ENCODE data around the gene ARMC7.

GRCh38 chr17:75174996-75175395 is 65.2 kb downstream of the ARMC7 start:
- TF ChIP-seq POLR2A (IDR thresholded peaks at IDR 0.05): no peak
- TF ChIP-seq, protein P1, sequence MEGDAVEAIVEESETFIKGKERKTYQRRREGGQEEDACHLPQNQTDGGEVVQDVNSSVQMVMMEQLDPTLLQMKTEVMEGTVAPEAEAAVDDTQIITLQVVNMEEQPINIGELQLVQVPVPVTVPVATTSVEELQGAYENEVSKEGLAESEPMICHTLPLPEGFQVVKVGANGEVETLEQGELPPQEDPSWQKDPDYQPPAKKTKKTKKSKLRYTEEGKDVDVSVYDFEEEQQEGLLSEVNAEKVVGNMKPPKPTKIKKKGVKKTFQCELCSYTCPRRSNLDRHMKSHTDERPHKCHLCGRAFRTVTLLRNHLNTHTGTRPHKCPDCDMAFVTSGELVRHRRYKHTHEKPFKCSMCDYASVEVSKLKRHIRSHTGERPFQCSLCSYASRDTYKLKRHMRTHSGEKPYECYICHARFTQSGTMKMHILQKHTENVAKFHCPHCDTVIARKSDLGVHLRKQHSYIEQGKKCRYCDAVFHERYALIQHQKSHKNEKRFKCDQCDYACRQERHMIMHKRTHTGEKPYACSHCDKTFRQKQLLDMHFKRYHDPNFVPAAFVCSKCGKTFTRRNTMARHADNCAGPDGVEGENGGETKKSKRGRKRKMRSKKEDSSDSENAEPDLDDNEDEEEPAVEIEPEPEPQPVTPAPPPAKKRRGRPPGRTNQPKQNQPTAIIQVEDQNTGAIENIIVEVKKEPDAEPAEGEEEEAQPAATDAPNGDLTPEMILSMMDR (IDR thresholded peaks at IDR 0.05): no peak

Data from uterus (tissue), 2 donors.